Measurements from ENCODE around the gene BCL2L15.

The BCL2L15 gene

GRCh38 chr1:113887402-113888175, at the start of gene BCL2L15:
TSS of gene BCL2L15 (minus strand) at chr1:113887581. CDS start at chr1:113887375, 206 bp downstream.
- FAIRE-seq: no peak

GRCh38 chr1:113937146-113937545, 49.8 kb upstream of the BCL2L15 start:
- no peak for FAIRE-seq

GRCh38 chr1:113935970-113936369, 48.6 kb upstream of the BCL2L15 start:
- FAIRE-seq: no peak

- FAIRE-seq: no peak
These were observed 47.8 kb upstream of the BCL2L15 start for GRCh38 chr1:113935176-113935575.

GRCh38 chr1:113934511-113935055, 47.2 kb upstream of the BCL2L15 start:
- no peak for FAIRE-seq

DNA sequence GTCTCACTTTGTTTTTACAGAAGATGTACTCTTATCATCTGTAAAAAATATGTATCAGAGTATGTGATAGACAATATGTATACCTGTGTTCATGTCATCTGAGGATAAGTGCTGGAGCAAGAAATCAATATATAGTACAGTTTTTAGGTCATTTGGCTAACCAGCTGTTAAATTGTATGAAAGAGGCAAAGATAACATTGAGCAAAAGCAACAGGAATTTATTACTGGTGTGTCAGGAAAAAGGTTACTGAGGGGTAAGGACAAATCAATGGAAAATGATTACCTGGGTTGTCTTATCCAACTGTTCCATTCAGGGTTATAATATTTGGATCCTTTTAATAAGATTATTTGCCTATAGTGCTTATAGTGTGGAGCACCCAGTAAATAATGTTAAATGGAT, 46.6 kb upstream of the BCL2L15 start:
- FAIRE-seq: no peak

- FAIRE-seq: no peak
These were observed 44.1 kb upstream of the BCL2L15 start for GRCh38 chr1:113931451-113931851.

DNA sequence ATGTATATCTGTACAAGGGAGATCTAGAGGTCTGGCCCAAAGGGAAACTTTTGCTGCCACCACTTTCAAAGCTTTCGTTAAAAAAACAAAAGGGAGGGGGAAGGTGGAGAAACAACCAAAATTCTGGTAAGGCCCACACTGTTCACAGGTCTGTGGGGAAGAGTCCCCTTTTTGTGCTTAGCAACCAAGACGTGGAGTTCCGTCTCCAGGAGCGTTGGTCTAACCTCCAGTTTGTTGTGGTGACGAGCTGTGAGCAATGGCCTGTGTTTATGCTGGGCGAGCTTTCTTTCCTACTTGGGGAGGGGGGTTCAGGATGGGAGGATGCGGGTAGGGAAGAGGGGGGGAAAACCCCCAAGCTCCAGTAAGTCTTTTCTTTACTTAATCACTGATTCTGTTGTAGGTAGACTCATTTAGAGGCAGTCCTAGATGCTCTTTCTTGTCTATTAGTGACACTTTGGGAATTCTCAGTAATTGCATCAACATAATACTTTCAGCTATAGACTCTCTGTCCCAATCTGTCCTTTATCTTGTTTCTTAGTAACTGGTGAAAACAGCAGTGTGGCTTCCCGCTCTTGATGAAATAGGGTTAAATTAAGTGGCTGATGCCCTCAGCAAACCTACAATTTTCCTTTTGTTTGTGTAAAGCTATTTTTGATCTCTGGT, 43.2 kb upstream of the BCL2L15 start:
- no peak for FAIRE-seq

GRCh38 chr1:113929750-113930498, 42.5 kb upstream of the BCL2L15 start:
- no peak for FAIRE-seq

DNA sequence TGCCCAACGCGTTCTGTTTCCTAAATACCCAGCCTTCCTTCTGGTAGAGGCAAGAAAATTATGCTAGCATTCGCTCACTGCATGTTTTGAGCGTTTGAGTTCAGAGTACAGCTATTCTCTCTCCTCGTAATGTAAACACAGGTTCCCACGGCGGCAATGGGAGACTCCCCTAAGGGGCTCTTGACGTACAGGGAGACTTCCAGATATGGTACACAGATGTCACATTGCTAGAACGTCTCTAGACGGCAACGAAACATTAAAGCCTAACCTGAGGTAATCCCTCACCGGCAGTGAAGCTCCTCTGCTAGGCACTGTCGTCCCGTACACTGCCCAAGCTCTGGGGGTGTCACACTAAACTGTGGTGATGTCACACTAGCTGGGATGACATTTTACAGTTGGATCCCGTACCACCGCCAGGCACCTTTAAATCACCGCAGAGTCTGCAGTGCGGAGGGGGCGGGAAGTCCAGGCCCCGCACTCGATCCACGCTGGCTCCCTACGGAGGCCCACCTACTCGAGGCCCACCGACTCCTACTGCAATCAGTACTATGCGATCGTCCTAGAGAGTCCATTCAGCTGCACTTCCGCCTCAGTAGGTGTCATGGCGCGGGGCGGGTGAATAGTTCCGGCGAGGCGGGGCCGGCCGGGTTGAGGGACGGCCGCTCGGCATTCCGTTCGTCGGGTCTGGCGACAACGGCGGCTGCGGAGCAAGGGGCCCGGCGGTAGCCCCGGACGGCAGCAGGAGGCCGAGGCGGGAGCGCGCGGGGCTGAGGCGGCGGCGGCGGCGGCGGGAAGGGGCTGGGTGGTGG, 41.8 kb upstream of the BCL2L15 start, which contains the start of gene HIPK1:
HIPK1 (plus strand) TSS at position 384 of the 809 bp plus-strand sequence.
- FAIRE-seq: no peak

DNA sequence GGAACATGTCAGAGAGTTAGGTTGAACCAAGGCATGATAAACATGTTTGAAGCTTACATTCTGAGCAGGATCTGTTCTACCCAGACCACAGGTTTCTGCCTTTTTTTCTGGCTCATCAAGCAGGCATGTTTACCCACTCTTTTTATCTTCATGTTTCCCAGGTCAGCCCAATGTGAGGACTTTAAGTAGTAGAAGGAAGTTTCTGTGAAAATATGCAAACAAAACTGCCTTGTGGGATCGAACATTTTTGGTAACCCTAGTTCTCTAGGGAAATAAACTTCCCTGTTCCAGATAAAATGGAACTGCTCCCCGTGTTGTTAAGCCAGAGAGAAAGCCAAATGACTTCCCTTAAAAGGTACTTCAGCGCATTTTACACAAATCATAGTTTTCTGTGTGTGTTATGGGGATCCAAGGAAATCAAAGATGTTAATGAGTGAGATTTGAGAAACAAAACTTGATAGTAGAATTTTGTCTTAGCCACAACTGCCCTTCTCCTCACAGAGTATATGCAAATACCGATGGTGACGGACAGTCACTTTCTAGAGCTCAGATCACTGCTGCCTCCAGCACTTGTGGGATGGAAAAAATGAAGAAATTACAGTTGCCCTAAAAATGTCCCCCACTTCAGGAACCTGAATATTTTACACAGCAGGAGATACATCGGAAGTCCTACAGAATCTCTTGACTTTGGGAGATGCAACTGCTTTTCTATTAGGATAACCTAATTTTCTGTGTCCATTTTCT, 41.0 kb upstream of the BCL2L15 start:
- FAIRE-seq: no peak

DNA sequence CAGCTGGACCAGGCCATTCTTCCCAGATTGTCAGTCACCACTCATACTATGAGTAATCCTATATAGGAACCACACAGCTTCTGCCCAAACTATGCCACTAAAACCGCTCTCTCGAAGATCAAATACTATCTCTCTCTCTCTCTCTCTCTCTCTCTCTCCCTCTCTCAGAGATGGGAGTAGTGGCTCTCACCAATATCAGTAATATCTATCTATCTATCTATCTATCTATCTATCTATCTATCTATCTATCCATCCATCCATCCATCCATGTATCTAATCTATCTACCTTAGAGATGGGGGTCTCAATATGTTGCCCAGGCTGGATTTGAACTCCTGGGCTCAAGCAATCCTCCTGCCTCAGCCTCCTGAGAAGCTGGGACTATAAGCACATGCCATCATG, 37.1 kb upstream of the BCL2L15 start:
- FAIRE-seq: no peak

- no peak for FAIRE-seq
These were observed 35.6 kb upstream of the BCL2L15 start for GRCh38 chr1:113922957-113923356.

DNA sequence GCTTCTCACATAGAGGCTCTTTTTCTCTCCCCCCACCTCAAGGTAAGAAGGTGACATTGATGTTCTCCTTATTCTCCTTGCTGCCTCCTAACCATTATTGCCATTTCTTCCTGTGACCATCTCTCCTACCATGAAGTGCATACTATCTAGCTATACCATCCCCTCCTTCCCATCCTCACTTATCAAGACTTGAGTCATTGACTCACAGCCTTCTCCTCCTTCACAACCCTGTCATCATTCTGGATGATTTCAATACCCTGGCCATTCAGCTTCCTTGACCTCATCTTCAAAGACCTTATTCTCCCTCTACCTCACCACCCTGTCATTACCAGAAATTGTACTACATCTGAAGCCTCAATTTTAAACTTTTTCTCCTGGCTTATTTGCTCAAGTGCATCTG, 30.9 kb upstream of the BCL2L15 start:
- no peak for FAIRE-seq

- no peak for FAIRE-seq
These were observed 30.2 kb upstream of the BCL2L15 start for GRCh38 chr1:113917400-113918082.

GRCh38 chr1:113916974-113917373, 29.6 kb upstream of the BCL2L15 start:
- FAIRE-seq: no peak

DNA sequence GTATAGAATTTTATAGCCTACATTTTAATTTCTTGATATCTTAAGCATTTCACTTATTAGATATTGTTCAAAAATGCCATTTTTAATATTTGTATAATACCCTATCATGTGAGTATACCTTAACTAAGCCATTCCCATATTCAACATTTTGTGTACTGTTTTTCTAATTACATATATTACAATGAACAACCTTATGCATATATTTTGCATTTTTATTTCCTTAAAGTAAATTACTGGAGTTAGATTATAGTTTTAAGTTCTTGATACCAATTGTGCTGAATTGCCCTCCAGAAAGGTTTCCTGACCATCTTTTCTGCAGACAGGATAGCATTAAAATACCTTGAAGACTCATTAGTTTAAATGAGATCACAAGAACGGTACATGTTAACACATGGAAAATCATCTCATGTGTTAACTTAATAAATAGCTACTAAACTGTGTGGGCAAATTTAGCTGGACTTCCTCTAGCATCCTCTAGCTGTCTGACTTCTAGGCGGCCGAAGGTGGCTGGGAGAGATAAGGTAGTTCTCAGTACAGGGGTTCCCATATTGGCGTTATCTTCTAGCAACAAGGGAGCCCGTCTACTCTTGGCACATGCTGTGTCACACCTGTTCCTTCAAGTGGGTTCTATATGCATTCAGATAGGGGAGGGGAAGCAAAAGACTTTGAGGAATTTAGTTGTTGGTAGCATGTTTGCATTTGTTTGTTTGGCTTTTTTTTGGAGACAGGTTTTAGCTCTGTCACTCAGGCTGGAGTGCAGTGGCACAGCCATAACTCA, 26.7 kb upstream of the BCL2L15 start:
- FAIRE-seq: peak; percentile 54

DNA sequence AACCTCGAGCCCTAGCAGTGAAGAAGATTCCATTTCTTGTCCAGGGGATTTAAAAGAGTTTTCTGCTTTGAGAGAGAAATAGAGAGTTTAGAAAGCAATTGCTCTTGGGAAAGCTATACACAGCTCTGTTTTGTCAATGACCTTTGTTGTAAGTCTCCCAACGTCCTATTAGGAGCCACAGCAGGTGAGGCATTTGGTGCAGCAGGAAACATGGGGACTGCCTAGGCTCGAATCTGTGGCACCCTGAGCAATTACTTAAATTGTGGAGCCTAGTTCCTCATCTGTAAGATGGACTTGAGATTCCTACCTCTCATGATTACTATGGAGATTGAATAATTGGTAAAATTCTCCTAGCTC, 25.9 kb upstream of the BCL2L15 start:
- FAIRE-seq: no peak

DNA sequence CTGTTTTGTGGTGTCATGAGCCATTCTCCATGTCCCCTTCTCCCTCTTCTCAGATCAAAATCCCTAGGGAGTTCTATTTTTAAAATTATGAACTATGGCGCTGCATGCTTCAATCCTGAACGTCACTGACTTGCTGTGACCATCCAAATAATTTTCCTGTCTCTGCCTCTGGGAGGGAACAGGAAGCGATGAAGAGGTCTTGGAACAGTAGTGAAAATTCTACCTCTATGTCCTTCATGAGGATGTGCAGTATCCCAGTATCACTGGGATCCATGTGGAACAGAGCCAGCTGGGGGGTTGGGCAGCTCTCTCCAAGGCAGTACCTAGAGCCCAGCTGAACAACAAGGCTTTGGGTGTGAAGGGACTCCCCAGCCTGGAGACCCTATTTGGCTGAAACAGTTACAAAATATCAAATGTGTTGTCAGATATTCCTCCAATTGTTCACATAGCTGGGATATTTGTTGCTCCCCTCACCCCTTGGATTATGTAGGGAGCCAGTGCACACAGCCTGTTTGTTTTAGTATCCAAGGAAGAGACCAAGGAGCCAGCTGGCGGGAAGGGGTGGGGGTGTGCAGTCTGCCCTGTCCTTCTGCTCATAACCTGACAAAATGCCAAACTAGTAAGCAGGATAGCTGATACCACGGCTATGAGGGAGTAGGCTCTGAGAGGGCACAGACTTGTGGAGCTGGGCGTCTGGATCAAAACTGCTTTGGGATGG, 25.4 kb upstream of the BCL2L15 start:
- no peak for FAIRE-seq

DNA sequence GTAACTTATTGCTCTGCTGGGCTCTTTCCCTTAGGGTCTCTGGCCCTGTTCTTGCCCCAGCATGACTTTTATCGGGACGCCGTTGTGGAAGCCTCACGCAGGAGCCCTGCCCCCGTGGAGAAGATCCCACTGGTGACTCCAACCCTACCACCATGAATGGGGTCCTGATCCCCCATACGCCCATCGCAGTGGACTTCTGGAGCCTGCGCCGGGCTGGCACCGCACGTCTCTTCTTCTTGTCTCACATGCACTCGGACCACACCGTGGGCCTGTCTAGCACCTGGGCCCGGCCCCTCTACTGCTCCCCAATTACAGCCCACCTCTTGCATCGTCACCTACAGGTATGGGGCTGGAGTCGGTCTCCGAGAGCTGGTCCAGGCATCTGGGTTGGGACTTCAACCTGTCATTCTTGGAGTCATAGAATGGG, 18.1 kb upstream of the BCL2L15 start:
- FAIRE-seq: no peak
